ENCODE data around the gene ADCY9. TPM values are rescaled to one million over a fixed set of nuclear protein-coding genes. Genes with fewer than 3 reads are reported as not detected.

ADCY9 gene
- total RNA-seq, 1 experiment from 2014 or later: 9.8 TPM

GRCh38 chr16:3963886-3964685, 152.2 kb downstream of the ADCY9 start:
- peaks cover 10 to 25% of the 10 kb centered on the region in 2 experiments; a peak in 3 of 4 replicates for H3K4me1 ChIP-seq (ENCODE audit: control insufficient read depth in 1 of 2, insufficient read depth in 2 of 2, low read length in 2 of 2)
- ChIA-PET CTCF (interaction anchor here (1.1 to 1.5 kb wide), 2 partner anchors 25 to 290 kb away, joined by 4 to 5 read pairs; no protein-coding TSS in a partner anchor), POLR2A (no interaction called here), RAD21 (ENCODE audit: low non-redundant PET in 1 of 2, low total read pairs in 2 of 2, uncharacterized antibody in 2 of 2, unreplicated experiment in 2 of 2) (no interaction called here)
- no peaks in the 10 kb centered on the region for H4K20me1 ChIP-seq (ENCODE audit: insufficient read depth)
- intact Hi-C loops (cut with micrococcal nuclease): no loop called here
- H3K9me2 ChIP-seq (ENCODE audit: insufficient read depth): no peaks in the 10 kb centered on the region
- ATAC-seq (no peak), DNase-seq (ENCODE audit: low read depth, low spot score) (no peak)
- no peaks in the 10 kb centered on the region for H3K36me3 ChIP-seq (ENCODE audit: control insufficient read depth in 1 of 2, insufficient read depth in 2 of 2, low read length in 2 of 2)
- no peak overlapping the region for H3K4me2 ChIP-seq (ENCODE audit: low read length)
- no peak overlapping the region for H3K27ac ChIP-seq (ENCODE audit: low read depth, low read length)
- H2AFZ ChIP-seq (ENCODE audit: low read depth, low read length, poor library complexity, severe bottlenecking): no peak overlapping the region
- BruUV-seq (replicated peaks): no TSS peak
- H3K9me3 ChIP-seq (ENCODE audit: control insufficient read depth in 1 of 2, insufficient read depth in 1 of 2, low read depth in 1 of 2, low read length in 2 of 2): no peaks in the 10 kb centered on the region
- no peaks in the 10 kb centered on the region for H3K79me2 ChIP-seq (ENCODE audit: insufficient read depth, low read length)
- H3K4me3 ChIP-seq (replicated peaks in 1 of 2; ENCODE audit: low read depth in 1 of 2, low read length in 2 of 2): no peak overlapping the region
- H3K9ac ChIP-seq (ENCODE audit: low read length): no peak overlapping the region
- H3K27me3 ChIP-seq (ENCODE audit: insufficient read depth, low read length): no peaks in the 10 kb centered on the region
- TF ChIP-seq ELF1 (IDR thresholded peaks at IDR 0.05; ENCODE audit: borderline replicate concordance, low read depth) (no peak), CEBPB (IDR thresholded peaks at IDR 0.05; ENCODE audit: low read depth) (no peak), ZBTB33 (IDR thresholded peaks at IDR 0.05; ENCODE audit: extremely low read depth, insufficient replicate concordance, low read length) (no peak), ZFX (IDR thresholded peaks at IDR 0.05) (no peak), EZH2 (IDR thresholded peaks at IDR 0.05) (no peak), MAX (IDR thresholded peaks at IDR 0.05) (no peak), YY1 (IDR thresholded peaks at IDR 0.05; ENCODE audit: extremely low read depth, insufficient replicate concordance, low read depth, low read length) (no peak), SIN3A (IDR thresholded peaks at IDR 0.05; ENCODE audit: low read depth) (no peak), JUND (IDR thresholded peaks at IDR 0.05) (no peak), SRF (IDR thresholded peaks at IDR 0.05; ENCODE audit: low read depth) (no peak), ZNF274 (IDR thresholded peaks at IDR 0.05; ENCODE audit: low read depth, low read length) (no peak), REST (IDR thresholded peaks at IDR 0.05; ENCODE audit: low read depth) (no peak), POLR2A (IDR thresholded peaks at IDR 0.05; ENCODE audit: borderline replicate concordance, extremely low read depth, insufficient read depth, insufficient read length) (no peak)

Data from HCT116 (cell line).